Activated naive CD4-positive, alpha-beta T cell (primary cell): ENCODE results near the gene MYT1.

Experiments
- DNase-seq, 4 experiments: peaks; one replicate each; lab custom pipeline; 2025; lab: John Stamatoyannopoulos, UW

The MYT1 gene

DNA sequence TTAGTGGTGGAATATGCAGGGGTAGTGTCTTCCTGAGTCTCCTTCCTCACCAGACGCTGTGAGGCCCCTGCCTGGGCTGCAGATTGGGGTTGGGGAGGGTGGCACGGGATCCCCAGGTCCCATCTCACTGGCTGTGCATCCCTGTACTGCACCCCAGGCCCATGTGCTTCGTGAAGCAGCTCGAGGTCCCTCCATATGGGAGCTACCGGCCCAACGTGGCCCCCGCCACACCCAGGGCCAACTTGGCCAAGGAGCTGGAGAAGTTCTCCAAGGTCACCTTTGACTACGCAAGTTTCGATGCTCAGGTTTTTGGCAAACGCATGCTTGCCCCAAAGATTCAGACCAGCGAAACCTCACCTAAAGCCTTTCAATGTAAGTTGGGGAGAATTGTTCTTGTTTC is 52.7 kb downstream of the MYT1 start:
- DNase-seq = no peak

GRCh38 chr20:64217539-64218221 is 53.4 kb downstream of the MYT1 start:
- no peak for DNase-seq

- no peak for DNase-seq
These were observed 55.0 kb downstream of the MYT1 start for GRCh38 chr20:64219202-64219601.

- no peak for DNase-seq
These were observed 55.5 kb downstream of the MYT1 start for GRCh38 chr20:64219730-64220129.

DNA sequence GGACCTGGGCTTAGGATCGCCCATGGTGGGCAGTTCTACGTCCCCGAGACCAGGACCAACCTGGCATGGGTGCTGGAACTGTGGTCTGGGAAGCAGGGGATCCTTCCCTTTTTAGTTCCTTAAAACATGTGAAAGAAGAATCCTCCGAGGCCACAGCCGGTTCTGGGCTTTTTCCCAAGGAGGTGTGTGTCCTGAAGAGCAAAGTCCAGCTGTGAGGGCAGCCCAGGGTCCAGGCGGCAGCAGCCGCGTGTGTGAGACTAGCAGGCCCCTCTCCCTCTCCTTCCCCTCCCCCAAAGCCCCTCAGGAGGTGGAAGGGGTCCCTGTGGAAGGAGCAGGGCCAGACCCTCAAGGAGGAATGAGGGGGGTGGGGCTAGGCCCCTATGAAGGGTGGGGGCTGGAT is 56.2 kb downstream of the MYT1 start:
- no peak for DNase-seq

DNA sequence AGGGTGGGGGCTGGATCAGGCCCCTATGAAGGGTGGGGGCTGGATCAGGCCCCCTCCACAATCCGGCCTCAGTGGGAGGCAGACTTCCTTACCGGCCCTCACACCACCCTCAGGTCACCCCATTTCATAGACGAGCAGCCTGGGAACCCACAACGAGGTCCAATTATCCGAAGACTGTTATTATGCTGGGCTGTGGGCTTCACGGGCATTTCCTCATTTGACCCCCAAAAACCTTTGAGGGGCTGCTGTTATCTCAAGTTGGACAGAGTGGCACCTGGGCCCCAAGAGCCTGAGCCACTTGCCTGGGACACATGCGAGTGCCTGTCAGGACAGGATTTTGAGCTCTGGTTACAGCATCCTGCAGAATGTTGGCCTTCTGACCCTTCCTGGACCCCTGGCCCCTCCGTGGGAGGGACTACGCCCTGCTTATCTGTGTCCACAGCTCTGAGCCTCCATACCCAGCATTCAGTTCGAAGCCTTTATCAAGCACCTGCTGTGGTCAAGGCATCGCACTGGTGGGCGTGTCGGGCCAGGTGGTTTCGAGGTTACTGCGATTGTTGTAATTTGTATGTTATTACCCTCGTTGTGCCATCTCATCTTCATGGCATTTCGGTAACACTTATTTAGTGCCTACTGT is 56.8 kb downstream of the MYT1 start:
- DNase-seq = no peak

DNA sequence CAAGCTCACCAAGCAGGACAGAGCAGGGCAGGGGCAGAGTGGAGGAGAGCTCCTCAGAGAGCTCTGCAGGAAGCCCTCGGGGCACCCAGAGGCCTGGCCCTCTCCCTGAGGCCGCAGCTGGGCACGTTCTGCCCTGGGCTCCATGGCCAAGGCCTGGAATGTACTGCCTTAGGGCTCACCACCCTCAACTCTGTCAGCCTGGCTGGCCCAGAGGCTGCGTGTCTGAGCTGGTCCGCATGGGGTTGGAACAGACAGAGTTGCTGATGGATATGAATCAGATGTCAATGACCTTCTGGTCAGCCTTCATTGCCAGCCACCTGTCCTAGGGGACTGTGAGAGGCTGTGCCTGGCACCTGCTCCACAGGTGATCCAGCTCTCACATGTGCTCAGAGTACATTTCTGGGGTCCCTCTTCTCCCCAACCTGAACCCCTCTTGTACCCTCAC is 58.1 kb downstream of the MYT1 start:
- no peak for DNase-seq

DNA sequence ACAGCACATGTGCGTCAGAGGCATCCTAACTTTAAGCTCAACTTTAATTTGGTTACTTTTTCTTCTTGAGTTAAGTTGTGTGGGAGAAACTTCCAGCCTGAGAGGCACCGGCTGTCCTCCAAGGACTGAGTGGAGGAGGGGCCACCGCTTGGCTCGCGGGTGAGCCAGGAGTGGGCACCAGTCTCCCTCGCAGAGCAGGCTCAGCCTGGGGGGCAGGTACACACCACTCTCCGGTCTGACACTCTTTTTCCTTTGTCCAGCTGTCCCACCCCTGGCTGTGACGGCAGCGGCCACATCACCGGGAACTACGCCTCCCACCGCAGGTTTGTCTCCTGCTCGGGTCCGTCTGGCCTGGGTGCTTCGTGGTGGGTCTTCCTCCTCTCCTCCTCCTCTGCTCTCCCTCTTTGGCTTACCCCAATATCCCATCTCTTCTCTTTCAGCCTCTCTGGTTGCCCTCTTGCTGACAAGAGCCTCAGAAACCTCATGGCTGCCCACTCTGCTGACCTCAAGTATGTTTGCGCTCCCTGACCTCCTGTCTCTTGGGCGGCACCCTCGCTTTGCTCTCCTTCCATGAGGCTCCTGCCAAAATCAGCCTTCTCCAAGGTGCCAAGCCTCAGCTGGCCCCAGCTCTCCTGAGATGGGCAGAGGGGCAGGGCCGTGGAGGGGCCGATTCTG is 58.7 kb downstream of the MYT1 start:
- no peak for DNase-seq

GRCh38 chr20:64223526-64224067 is 59.3 kb downstream of the MYT1 start:
- DNase-seq = no peak

DNA sequence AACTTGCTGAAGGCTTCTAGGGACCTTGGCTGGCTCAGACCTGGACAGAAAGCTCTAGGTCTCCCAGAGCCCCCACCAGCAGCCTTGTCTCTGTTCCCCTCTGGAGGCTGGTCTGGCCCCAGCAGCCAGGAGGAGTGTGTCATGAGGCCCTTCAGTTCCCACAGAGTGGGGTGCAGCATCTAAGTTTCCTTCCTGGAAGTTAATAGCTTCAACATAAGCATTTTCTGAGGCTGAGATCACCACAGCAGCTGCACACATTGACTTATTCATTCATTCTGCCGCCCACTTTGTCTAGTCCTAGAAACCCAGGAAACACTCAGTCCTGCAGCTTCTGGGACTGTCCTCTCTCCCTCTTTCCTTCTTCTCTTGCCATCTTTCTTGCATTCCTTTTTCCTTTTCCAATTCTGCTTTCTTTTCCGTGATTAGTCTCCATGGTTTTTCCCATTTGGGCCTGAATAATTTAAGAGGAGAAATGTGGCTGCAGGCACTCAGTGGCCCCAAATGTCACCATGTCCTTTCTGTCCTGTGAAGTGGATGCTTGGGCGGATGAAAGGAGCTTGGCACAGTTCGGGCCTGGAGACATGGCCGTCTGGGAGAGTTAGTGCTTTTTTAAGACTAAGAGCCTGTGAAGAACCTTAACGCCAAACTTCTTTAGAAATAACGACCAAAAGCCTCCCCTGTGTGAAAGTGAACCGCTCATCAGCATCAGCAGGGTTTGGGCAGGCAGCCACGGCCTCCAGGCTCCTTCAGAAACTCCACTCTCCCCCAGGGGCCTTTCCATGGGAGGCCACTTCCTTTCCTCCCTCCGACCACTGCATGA is 60.3 kb downstream of the MYT1 start:
- DNase-seq = no peak

DNA sequence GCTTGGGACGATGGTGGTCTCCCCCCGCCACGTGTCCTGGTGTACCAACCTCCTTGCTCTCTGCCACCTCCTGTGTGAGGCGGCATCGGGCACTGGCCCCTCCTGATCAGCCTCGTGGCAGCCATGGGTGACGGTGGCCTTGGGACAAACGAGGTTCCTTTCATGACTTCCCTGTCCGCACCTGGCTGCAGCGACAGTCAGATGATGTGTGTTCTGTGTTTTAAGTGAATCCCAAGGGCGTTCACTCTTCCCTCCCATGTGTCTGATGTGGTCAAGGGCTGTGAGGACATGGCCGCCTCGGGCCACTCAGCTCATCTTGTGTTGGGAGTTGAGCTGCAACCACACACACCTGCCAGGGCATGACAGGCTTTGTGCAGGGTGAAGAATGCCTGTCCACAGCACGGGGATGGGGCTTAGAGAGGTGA is 60.9 kb downstream of the MYT1 start:
- DNase-seq = no peak

GRCh38 chr20:64225828-64226598 is 61.8 kb downstream of the MYT1 start:
- no peak for DNase-seq

- no peak for DNase-seq
These were observed 62.7 kb downstream of the MYT1 start for GRCh38 chr20:64226686-64227580.

GRCh38 chr20:64228086-64228653 is 63.9 kb downstream of the MYT1 start:
- DNase-seq = no peak

- DNase-seq = no peak
These were observed 64.7 kb downstream of the MYT1 start for GRCh38 chr20:64228751-64229506.

DNA sequence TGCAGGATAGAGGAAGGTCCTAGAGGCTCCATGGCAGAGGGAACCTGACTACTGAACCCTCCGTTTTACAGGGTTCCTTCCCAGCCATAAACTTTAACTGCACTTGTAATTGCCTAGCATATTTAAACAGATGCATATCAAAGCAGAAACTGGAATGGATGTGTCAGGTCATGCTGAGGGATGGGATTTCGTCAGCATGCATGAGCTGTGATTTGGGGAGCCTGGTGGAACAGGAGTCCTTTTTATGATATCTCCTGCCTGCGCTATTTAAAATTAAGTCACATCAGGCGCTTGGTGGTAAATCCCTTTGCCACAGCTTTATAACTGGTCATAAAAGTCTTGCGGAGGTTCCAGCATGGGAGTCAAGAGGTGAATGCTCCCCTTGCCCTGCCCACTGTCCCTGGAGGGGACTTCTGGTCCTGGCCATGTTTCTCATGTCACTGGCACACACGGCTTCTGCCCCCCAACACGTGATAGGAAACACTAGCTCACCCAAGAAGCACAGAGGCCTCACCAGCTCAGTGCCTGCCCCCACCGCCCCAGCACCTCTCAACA is 65.3 kb downstream of the MYT1 start:
- no peak for DNase-seq

DNA sequence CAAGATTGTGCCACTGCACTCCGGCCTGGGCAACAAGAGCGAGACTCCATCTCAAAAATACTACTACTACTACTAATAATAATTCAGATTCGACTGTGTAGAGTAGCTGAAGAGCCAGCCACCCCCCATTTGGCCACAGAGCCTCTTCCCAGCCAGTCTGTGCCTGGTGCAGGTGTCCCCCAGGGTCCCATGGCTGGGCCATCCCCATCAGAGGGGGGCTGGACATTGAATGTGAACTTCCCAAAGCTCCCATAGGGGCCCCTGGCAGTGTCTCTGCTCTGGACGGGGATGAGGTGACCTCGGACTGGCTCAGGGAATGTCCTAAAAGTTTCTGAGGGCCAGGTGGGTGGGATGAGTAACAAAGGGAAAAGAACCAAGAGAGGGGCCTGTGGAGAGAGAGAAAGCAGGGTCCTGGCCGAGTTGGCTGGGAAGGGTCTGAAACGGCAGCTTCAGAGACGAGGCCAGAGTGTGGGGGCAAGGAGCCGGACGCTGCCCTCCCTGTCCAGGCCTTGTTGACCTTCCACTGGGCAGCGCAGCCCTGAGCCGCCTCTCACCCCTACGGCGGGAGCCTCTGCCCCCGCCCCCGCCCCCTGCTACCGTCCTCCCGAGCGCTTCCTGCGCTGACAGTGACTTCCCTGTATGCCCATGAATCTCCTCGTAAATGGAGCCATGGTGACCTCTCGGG is 66.4 kb downstream of the MYT1 start:
- no peak for DNase-seq
